Stomach (tissue), 9 donors: ENCODE measurements around the gene OBSCN. TPM values are rescaled to one million over a fixed set of nuclear protein-coding genes. Genes with fewer than 3 reads are reported as not detected.

Source experiments
- DNase-seq, 2 donors: peaks; one replicate each; pipeline versions ENCODE4 v3.0.0 to v3.0.0-alpha.2; 2013 to 2019
- H3K27ac ChIP-seq, 5 donors: fragments of 200-600 bp in 4 of 5; sonication (generic) in 4 of 5; one replicate each; pipeline ENCODE4 v1.5.1; 2013 to 2019; ENCODE audit warnings: mild to moderate bottlenecking in 1 of 5, moderate library complexity in 1 of 5
- H3K27me3 ChIP-seq, 3 donors: fragments of 200-600 bp; sonication (generic); one replicate each; pipeline ENCODE4 v1.5.1; 2017 to 2019; ENCODE audit warnings: mixed run types in 1 of 3
- H3K36me3 ChIP-seq, 4 donors: fragments of 200-600 bp; sonication (generic); 1 replicate in 3 of 4; 2 replicates in 1 of 4; pipeline ENCODE4 v1.5.1; 2016 to 2019
- H3K4me1 ChIP-seq, 4 donors: fragments of 200-600 bp; sonication (generic); one replicate each; pipeline ENCODE4 v1.5.1; 2016 to 2019
- H3K4me3 ChIP-seq, 4 donors: fragments of 200-600 bp; sonication (generic) in 3 of 4; one replicate each; pipeline ENCODE4 v1.5.1; 2016 to 2019; ENCODE audit warnings: mild to moderate bottlenecking in 1 of 4
- H3K9me3 ChIP-seq, 4 donors: fragments of 200-600 bp; sonication (generic); one replicate each; pipeline ENCODE4 v1.5.1; 2016 to 2019
- EP300 ChIP-seq: sonication (generic); formaldehyde crosslinking; IDR thresholded peaks from one replicate; pipeline ENCODE4 v1.6.1; 2017; ENCODE audit warnings: antibody characterized with exemption
- POLR2A ChIP-seq, 4 donors: fragments of 450-650 bp; IDR thresholded peaks; one replicate each; pipeline ENCODE4 v1.6.1; 2016; ENCODE audit warnings: antibody characterized with exemption in 4 of 4, control low read depth in 2 of 4, mild to moderate bottlenecking in 1 of 4, moderate library complexity in 1 of 4
- POLR2AphosphoS5 ChIP-seq, 3 donors: sonication (generic); formaldehyde crosslinking; IDR thresholded peaks; one replicate each; pipeline ENCODE4 v1.6.1; 2016; ENCODE audit warnings: antibody characterized with exemption in 3 of 3
- WGBS, 5 donors: extraction: QIAGEN DNeasy Blood & Tissue Kit in 3 of 5; methylation state at CpG; one replicate each; pipeline versions ENCODE4 v1.1.5 to v1.1.7; 2013 to 2018; 5-methylcytosine and 5-hydroxymethylcytosine counted together
- intact Hi-C: fragments of 100-400 bp; cut with DNase I; formaldehyde crosslinking; loops from one replicate; pipeline ENCODE4 v1.15.1; 2023; ENCODE audit warnings: low total_unique reads
- polyA plus RNA-seq, 3 donors: library from polyadenylated mRNA; stranded (reverse); fragments of 200-250 nt; gene quantifications; one replicate each; pipeline ENCODE4 v1.2.3, GENCODE V29; 2013
- total RNA-seq, 5 donors: library from RNA; depleted of rRNA; stranded (reverse); fragments of >200 nt; gene quantifications; one replicate each; pipeline versions ENCODE4 v1.1.0 to v1.2.3, GENCODE V29; 2014 to 2016
- TF ChIP-seq, protein P1 (sequence below), 7 experiments: fragments of 450-650 bp in 4 of 7; fragments of 200-600 bp in 3 of 7; sonication (generic) in 3 of 7; IDR thresholded peaks; one replicate each; pipeline ENCODE4 v1.5.1; 2016 to 2019; ENCODE audit warnings: antibody characterized with exemption in 7 of 7, control low read depth in 2 of 7, mild to moderate bottlenecking in 1 of 7
- donor health status: healthy with polysubstance abuse.
- donor health status: Bipolar disorder and iron deficiency.
- donor health status: healthy.

The OBSCN gene
- total and polyA plus RNA-seq, 8 donors = 7.2 to 111 (median 24.7) TPM

- Histone ChIP-seq H3K4me1 (no peaks in the 10 kb centered on the region), H3K27me3 (no peaks in the 10 kb centered on the region), H3K36me3 (peaks cover 0 to 4% (median 0%) of the 10 kb centered on the region in 4 donors), H3K4me3 (no peak overlapping the region), H3K9me3 (no peaks in the 10 kb centered on the region), H3K27ac (no peak overlapping the region)
- DNase-seq = no peak
- intact Hi-C loops = no loop called here
- 89 to 92% (median 91%) methylated on average over 4 to 14 of the region's 14 CpGs for WGBS, 5 donors
- no peak for TF ChIP-seq EP300
- TF ChIP-seq, protein P1, sequence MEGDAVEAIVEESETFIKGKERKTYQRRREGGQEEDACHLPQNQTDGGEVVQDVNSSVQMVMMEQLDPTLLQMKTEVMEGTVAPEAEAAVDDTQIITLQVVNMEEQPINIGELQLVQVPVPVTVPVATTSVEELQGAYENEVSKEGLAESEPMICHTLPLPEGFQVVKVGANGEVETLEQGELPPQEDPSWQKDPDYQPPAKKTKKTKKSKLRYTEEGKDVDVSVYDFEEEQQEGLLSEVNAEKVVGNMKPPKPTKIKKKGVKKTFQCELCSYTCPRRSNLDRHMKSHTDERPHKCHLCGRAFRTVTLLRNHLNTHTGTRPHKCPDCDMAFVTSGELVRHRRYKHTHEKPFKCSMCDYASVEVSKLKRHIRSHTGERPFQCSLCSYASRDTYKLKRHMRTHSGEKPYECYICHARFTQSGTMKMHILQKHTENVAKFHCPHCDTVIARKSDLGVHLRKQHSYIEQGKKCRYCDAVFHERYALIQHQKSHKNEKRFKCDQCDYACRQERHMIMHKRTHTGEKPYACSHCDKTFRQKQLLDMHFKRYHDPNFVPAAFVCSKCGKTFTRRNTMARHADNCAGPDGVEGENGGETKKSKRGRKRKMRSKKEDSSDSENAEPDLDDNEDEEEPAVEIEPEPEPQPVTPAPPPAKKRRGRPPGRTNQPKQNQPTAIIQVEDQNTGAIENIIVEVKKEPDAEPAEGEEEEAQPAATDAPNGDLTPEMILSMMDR (IDR thresholded peaks at IDR 0.05) = no peak
- TF ChIP-seq POLR2A (IDR thresholded peaks at IDR 0.05) = no peak
- TF ChIP-seq POLR2AphosphoS5 (IDR thresholded peaks at IDR 0.05) = no peak
These were observed 17.7 kb upstream of the OBSCN start for GRCh38 chr1:228190182-228190581.

- H3K4me3 ChIP-seq = no peak overlapping the region
These were observed 17.1 kb upstream of the OBSCN start for GRCh38 chr1:228190778-228191177.

DNA sequence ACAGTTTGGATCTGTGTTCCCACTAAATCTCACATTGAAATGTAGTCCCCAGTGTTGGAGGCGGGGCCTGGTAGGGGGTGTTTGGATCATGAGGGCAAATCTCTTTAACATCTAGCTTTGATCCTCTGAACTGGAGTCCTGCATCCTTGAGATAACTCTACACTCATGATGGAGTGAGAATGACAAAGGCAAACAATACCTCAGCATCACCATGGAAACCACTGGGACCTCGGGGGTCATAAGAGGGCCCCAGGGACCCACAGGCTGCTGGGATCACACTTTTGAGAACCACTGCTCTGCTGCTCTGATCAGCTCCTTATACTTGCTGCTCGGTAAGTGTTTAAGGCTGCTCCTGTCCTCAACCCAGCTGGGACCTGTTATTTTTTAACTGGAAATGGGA lies 13.4 kb upstream of the OBSCN start:
- Histone ChIP-seq H3K27ac (no peak overlapping the region), H3K4me3 (no peak overlapping the region), H3K27me3 (no peaks in the 10 kb centered on the region), H3K4me1 (no peaks in the 10 kb centered on the region), H3K9me3 (peaks cover 0 to 18% (median 11%) of the 10 kb centered on the region in 4 donors), H3K36me3 (peaks cover 0 to 11% (median 2%) of the 10 kb centered on the region in 4 donors)
- WGBS, 5 donors = 76 to 91% (median 80%) methylated on average over 3 of the region's 3 CpGs
- TF ChIP-seq POLR2AphosphoS5 (IDR thresholded peaks at IDR 0.05) (no peak), POLR2A (IDR thresholded peaks at IDR 0.05) (no peak), EP300 (no peak)
- TF ChIP-seq, protein P1 (IDR thresholded peaks at IDR 0.05) = no peak
- no peak for DNase-seq
- intact Hi-C loops = no loop called here

More at GRCh38 chr1:228190778-228191177, 17.1 kb upstream of the OBSCN start:
- Histone ChIP-seq H3K27me3 (no peaks in the 10 kb centered on the region), H3K9me3 (no peaks in the 10 kb centered on the region), H3K27ac (no peak overlapping the region), H3K4me1 (no peaks in the 10 kb centered on the region), H3K36me3 (peaks cover 0 to 4% (median 0%) of the 10 kb centered on the region in 4 donors)
- DNase-seq = no peak
- TF ChIP-seq EP300 (no peak), POLR2AphosphoS5 (IDR thresholded peaks at IDR 0.05) (no peak), POLR2A (IDR thresholded peaks at IDR 0.05) (no peak)
- TF ChIP-seq, protein P1 (IDR thresholded peaks at IDR 0.05) = no peak
- intact Hi-C loops = no loop called here
- 88 to 93% (median 89%) methylated on average over 5 of the region's 5 CpGs for WGBS, 5 donors

DNA sequence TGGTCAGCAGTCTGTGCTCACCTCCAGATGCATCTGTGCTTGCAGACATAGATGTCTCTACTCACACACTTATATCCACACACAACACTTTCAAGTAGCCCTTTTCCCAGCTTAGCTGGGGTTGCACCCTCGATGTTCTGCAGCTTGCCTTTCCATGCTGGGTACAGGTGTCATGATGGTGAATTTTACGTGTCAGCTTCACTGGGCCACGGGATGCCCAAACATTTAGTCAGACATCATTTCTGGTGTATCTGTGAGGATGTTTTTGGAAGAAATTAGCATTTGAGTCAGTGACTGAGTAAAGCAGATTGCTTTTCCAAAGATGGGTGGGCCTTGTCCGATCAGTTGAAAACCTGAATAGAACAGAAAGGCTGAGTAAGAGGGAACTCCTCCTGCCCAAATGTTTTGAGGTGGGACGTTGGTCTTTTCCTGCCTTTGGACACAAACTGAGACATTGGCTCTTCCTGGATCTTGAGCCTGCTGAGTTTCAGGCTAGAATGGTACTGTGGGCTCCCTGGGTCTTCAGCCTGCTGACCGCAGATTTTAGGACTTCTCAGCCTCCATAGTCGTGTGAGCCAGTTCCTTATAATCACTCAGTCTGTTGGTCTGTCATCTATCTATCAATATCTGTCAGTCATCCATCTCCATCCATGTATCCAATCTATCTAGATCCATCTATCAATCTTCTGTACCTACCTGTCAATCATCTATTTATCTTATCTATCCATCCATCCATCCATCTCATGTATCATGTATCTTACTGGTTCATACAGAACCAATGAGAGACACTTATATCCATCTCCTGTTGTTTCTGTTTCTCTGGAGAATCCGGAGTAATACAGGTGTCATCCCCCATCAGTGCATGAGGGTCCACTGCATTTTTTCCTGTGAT lies 12.7 kb upstream of the OBSCN start:
- no peaks in the 10 kb centered on the region for H3K4me1 ChIP-seq
- H3K27ac ChIP-seq = no peak overlapping the region
- H3K36me3 ChIP-seq = peaks cover 0 to 11% (median 2%) of the 10 kb centered on the region in 4 donors
- 84 to 95% (median 90%) methylated on average over 8 of the region's 8 CpGs for WGBS, 5 donors
- intact Hi-C loops = no loop called here
- DNase-seq = no peak
- H3K27me3 ChIP-seq = no peaks in the 10 kb centered on the region
- TF ChIP-seq POLR2A (IDR thresholded peaks at IDR 0.05) (no peak), POLR2AphosphoS5 (IDR thresholded peaks at IDR 0.05) (no peak), EP300 (no peak)
- TF ChIP-seq, protein P1 (IDR thresholded peaks at IDR 0.05) = no peak
- peaks cover 0 to 25% (median 15%) of the 10 kb centered on the region in 4 donors for H3K9me3 ChIP-seq
- H3K4me3 ChIP-seq = no peak overlapping the region
